HepG2 (cell line): Measurements from ENCODE around the gene ZDHHC7.

ENCODE experiments used
- ARHGAP35 ChIP-seq: sonication (generic); formaldehyde crosslinking; IDR thresholded peaks from 2 replicates; pipeline ENCODE4 v1.9.0; 2022; ENCODE audit warnings: mild to moderate bottlenecking, inconsistent platforms, moderate library complexity, missing genetic modification reagents, borderline replicate concordance
- NCOA5 ChIP-seq: sonication (generic); formaldehyde crosslinking; IDR thresholded peaks from 2 replicates; pipeline ENCODE4 v1.4.0; 2020; ENCODE audit warnings: missing genetic modification reagents
- PHF8 ChIP-seq: sonication (generic); formaldehyde crosslinking; IDR thresholded peaks from 2 replicates; pipeline ENCODE4 v1.5.0; 2020; ENCODE audit warnings: missing genetic modification reagents
- TF ChIP-seq, protein P1 (sequence below): sonication (generic); formaldehyde crosslinking; IDR thresholded peaks from 2 replicates; pipeline ENCODE4 v1.9.0; 2021; ENCODE audit warnings: missing genetic modification reagents, mild to moderate bottlenecking, borderline replicate concordance
- TF ChIP-seq, protein P2 (sequence below): IDR thresholded peaks from 2 replicates; pipeline ENCODE4 v1.6.1; 2016; ENCODE audit warnings: missing compliant biosample characterization, missing genetic modification reagents, borderline replicate concordance
- TF ChIP-seq, protein P3 (sequence below): sonication (generic); formaldehyde crosslinking; IDR thresholded peaks from 2 replicates; pipeline ENCODE4 v1.8.1; 2022; ENCODE audit warnings: low read depth, mild to moderate bottlenecking, missing genetic modification reagents

DNA sequence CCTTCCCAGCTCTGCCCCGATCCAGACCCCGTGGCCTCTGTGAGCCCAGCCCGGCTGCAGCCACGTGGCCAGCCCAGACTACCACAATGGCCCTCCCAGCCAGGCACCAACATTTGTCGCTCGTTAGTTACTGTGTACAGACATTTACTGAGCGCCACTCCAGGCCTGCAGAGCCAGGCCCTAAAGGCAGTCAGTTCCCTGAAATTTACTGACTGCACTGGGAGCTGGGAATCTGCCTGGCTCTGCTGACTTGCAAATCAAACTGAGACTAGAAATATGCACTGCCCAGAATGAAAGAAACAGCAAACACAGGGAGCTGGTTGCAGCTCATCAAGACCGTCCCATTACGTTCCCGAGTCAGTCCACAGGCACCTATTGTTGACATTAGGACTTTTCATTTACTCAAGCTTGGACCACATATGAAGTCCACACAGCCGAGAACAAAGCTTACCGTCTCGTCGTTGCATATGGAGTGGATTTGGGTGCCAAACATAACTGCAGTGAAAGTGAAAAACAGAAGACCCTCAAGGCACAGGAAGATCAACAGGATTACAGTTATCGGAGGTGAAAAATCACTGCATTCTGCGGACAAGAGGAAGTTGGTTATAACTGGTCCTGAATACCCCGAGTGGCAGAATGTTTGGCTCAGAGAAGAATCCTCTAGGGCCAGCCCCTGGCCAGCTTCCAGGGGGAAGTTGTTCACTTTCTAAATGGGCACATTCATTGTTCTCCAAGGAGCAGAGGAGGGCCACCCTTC lies 34.5 kb downstream of the ZDHHC7 start:
- no peak for TF ChIP-seq ARHGAP35
- TF ChIP-seq PHF8 (CRISPR knock-in tag) = no peak
- TF ChIP-seq, protein P1, sequence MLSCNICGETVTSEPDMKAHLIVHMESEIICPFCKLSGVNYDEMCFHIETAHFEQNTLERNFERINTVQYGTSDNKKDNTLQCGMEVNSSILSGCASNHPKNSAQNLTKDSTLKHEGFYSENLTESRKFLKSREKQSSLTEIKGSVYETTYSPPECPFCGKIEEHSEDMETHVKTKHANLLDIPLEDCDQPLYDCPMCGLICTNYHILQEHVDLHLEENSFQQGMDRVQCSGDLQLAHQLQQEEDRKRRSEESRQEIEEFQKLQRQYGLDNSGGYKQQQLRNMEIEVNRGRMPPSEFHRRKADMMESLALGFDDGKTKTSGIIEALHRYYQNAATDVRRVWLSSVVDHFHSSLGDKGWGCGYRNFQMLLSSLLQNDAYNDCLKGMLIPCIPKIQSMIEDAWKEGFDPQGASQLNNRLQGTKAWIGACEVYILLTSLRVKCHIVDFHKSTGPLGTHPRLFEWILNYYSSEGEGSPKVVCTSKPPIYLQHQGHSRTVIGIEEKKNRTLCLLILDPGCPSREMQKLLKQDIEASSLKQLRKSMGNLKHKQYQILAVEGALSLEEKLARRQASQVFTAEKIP (CRISPR knock-in tag) = no peak
- TF ChIP-seq NCOA5 (CRISPR knock-in tag) = no peak
- TF ChIP-seq, protein P2, sequence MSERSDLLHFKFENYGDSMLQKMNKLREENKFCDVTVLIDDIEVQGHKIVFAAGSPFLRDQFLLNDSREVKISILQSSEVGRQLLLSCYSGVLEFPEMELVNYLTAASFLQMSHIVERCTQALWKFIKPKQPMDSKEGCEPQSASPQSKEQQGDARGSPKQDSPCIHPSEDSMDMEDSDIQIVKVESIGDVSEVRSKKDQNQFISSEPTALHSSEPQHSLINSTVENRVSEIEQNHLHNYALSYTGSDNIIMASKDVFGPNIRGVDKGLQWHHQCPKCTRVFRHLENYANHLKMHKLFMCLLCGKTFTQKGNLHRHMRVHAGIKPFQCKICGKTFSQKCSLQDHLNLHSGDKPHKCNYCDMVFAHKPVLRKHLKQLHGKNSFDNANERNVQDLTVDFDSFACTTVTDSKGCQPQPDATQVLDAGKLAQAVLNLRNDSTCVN (CRISPR knock-in tag) = peak; percentile 87; the same call in 1 of the 2 replicates
- TF ChIP-seq, protein P3, sequence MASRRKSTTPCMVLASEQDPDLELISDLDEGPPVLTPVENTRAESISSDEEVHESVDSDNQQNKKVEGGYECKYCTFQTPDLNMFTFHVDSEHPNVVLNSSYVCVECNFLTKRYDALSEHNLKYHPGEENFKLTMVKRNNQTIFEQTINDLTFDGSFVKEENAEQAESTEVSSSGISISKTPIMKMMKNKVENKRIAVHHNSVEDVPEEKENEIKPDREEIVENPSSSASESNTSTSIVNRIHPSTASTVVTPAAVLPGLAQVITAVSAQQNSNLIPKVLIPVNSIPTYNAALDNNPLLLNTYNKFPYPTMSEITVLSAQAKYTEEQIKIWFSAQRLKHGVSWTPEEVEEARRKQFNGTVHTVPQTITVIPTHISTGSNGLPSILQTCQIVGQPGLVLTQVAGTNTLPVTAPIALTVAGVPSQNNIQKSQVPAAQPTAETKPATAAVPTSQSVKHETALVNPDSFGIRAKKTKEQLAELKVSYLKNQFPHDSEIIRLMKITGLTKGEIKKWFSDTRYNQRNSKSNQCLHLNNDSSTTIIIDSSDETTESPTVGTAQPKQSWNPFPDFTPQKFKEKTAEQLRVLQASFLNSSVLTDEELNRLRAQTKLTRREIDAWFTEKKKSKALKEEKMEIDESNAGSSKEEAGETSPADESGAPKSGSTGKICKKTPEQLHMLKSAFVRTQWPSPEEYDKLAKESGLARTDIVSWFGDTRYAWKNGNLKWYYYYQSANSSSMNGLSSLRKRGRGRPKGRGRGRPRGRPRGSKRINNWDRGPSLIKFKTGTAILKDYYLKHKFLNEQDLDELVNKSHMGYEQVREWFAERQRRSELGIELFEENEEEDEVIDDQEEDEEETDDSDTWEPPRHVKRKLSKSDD (CRISPR knock-in tag) = no peak
